Measurements from ENCODE around the gene BICDL2.

The BICDL2 gene

DNA sequence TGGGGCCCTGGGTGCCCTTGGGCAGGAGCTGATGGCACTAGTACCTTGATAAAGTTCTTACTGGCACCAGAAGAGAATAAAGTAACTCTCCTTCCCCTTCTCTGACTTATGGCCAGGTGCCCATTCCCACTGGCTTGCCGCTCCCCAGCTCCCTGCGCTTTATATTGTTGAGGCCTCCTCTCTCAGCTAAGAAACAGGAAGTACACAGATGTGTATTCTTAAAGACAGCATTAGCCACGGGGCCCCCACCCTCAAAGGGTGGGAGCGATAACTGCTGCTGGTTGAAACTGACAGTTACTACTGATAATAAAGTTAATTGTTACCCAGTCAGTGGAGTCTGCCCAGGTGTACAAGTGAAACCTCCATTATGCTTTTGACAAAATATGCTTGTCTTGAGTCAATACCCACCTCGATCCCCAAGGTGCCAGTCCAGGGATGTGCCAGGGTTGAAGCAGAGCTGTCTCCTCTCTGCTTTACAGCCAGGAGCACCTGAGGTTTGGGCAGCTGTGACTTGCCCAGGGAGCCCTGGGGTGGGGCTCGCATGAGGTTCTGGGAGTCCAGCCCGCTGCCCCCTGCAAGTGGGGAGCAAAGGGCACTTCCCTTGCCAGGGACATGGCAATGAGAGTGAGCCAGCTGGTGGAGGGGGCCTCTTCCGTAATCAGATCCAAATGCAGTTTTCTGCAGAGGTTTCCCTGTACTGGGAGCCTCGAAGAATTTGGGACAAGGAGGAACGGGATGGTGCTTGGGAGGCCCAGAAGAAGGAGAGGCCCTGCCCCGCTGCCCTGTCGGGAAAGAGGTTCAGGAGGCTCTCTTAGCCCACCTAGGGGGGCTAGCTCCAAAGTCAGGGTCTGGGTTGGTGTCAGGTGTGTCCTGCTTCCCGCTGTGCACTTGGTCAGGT lies 29.4 kb downstream of the BICDL2 start:
- H3K27ac ChIP-seq: no peak overlapping the region

DNA sequence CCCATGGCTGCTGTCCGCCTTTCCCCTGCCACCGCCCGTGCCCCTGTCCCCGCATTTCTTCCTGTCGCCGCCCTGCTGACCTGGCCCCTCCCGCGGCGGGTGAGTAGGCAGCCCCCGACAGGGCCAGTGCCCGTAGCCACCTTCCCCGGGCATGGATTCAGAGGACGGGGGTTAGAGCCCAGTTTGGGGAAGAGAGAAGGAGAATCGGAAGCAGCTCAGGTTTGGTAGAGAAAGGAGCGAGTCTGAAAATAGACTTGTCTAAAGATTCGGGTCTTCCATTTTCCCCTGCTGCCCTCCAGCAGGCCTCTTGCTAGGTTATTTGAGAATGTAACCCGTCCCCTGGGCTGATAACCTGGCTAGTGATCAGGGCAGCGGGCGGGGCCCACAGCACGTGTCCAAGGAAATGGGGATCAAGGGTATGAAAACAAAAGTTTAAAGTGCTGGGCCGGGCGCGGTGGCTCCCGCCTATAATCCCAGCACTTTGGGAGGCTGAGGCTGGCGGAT lies 31.9 kb downstream of the BICDL2 start:
- TF ChIP-seq, protein P1, sequence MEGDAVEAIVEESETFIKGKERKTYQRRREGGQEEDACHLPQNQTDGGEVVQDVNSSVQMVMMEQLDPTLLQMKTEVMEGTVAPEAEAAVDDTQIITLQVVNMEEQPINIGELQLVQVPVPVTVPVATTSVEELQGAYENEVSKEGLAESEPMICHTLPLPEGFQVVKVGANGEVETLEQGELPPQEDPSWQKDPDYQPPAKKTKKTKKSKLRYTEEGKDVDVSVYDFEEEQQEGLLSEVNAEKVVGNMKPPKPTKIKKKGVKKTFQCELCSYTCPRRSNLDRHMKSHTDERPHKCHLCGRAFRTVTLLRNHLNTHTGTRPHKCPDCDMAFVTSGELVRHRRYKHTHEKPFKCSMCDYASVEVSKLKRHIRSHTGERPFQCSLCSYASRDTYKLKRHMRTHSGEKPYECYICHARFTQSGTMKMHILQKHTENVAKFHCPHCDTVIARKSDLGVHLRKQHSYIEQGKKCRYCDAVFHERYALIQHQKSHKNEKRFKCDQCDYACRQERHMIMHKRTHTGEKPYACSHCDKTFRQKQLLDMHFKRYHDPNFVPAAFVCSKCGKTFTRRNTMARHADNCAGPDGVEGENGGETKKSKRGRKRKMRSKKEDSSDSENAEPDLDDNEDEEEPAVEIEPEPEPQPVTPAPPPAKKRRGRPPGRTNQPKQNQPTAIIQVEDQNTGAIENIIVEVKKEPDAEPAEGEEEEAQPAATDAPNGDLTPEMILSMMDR (conservative IDR thresholded peaks at IDR 0.05): no peak

More for the DNA sequence above, 29.4 kb downstream of the BICDL2 start:
- TF ChIP-seq, protein P1 (conservative IDR thresholded peaks at IDR 0.05): no peak

DNA sequence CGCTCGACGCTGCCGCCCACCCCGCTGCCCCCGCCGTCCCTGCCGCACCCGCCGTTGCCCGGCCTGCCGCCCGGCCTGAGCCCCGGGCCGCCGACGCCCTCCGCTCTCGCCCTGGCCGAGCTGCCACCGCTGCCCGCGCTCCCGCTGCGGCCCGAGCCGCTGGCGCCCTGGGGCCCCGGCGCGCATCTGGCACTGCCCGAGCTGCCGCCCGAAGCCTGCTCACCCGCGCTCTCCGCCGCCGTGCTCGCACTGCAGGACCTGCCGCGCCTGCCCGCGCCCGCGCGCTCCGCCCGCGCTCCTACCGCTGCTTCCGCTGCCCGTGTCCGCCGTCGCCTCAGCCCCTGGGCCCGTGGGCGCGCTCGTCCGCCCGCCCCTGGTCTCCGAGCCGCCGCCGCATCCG lies 32.4 kb downstream of the BICDL2 start:
- peak overlapping the region; percentile 69 for H3K27ac ChIP-seq
- TF ChIP-seq, protein P1 (conservative IDR thresholded peaks at IDR 0.05): no peak

More for the DNA sequence above, 31.9 kb downstream of the BICDL2 start:
- peak overlapping the region; percentile 69 for H3K27ac ChIP-seq

DNA sequence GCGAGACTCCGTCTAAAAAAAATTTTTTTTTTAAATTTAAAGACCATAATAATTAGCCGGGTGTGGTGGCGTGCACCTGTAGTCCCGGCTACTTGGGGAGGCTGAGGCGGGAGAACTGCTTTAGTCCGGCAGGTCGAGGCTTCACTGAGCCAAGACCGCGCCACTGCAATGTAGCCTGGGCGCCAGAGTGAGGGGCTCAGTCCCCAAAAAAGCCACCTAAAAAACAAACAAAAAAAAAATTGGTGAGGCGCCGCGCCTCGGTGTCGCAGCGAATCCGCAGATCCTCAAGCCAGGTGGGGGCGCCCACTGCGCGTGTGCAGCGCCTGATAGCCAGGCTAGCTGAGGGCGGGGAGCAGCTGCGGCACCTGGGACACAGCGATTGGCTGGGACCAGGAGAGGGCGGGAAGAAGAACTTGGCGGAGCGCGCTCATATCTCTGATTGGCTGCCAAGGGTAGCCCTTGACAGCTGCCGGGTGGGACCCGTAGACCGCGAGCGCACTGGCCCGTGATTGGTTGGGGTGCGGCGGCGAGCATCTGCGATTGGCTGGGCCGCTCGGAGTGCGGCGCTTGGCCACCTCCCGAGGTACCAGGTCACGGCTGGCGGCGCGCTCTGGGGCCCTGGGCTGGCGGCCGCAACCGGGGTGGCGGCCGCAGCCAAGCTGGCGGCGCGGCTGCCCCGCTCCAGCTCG lies 33.0 kb downstream of the BICDL2 start:
- peak overlapping the region; percentile 69 for H3K27ac ChIP-seq
- TF ChIP-seq, protein P1 (conservative IDR thresholded peaks at IDR 0.05): peak; percentile 50

DNA sequence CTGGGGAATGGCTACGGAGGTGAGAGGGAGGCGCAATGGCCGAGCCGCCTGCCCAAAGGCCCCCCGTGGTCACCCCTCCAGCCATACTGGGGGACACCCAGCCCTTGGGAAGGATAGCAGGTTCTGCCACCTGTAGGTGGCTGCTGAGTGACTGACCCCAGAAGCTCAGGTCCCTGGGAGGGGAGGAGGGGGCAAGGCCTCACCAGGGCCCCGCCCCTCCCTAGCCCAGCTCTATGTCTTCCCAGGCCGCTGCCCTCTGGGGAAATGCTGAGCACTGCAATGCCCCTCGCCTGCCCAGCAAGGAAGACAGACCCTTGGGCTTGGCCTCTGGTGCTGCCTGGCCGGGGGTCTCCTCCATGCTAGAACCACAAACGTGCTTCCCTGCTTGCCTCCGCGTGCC lies 35.4 kb downstream of the BICDL2 start:
- TF ChIP-seq, protein P1 (conservative IDR thresholded peaks at IDR 0.05): no peak
- no peak overlapping the region for H3K27ac ChIP-seq

DNA sequence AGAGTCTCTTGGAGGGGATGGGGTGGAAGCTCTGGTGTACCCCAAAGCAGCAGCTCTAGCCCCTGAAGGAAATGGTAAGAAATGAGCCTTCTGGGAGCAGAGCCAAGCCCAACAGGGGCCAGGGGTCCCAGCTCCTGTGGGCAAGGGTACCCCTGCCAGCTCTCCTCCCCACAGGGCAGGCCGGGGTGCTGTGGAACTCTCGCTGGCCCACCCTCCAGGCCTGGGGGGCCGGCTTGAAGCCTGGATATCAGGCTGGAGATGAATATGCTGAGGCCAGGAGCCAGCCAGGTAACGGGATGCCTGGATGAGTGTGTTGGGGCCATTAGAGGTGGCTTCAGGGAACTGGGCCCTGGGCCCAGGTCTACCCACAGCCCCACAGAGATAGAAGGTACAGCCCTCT lies 36.2 kb downstream of the BICDL2 start:
- TF ChIP-seq, protein P1 (conservative IDR thresholded peaks at IDR 0.05): no peak
- no peak overlapping the region for H3K27ac ChIP-seq

DNA sequence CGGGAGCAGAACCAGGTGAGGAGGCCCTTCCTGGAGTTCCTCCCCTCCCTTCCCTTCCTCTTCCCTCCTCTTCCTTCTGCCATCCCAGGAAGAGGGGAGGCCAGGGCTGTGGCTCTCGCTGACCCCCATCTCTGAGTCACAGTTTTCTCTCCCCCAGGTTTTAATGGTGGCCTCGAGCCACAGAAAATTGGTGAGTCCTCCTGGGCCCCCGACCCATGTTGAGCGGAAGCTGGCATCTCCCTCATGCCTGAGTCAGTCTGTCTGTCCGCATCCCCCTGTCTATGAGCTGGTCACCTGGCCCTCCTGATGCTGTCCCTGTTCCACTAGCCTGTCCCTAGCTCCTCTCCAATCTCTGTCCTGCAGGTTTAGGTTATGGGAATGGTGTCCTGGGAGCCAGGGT lies 36.8 kb downstream of the BICDL2 start:
- TF ChIP-seq, protein P1 (conservative IDR thresholded peaks at IDR 0.05): no peak
- H3K27ac ChIP-seq: no peak overlapping the region
